GM12873 (cell line): ENCODE results near the gene CD164L2.

ENCODE experiments used
- TF ChIP-seq, protein P1 (sequence below): IDR thresholded peaks from 2 replicates; pipeline ENCODE4 v1.5.1; 2012; ENCODE audit warnings: low read depth, mild to moderate bottlenecking, moderate library complexity, low read length, control low read depth; ENCODE audit not compliant: insufficient read depth; ENCODE audit errors: missing control alignments

CD164L2 gene

DNA sequence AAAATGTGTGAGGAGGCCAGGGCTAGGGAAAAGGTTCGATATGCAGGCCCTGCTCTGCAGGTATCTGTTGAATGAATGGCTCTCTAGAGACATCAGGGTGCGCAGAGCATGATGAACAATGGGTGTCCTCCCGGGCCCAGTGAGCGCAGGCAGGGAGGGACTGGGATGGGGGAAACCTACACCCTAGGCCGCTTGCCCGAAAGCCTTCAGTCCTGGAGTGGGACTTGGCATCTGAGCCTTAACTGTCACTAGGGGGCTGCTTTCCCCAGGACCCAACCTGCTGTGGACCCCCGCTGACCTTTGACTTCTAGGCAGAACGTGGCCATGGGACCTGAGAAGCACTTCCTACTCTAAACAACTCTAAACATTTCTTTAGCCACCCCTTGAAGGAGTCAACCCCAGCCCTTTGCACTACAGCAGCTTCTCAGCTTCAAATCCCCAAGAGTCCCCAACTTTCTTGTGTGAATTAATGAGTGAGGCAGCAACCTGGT, 15.9 kb downstream of the CD164L2 start:
- TF ChIP-seq, protein P1, sequence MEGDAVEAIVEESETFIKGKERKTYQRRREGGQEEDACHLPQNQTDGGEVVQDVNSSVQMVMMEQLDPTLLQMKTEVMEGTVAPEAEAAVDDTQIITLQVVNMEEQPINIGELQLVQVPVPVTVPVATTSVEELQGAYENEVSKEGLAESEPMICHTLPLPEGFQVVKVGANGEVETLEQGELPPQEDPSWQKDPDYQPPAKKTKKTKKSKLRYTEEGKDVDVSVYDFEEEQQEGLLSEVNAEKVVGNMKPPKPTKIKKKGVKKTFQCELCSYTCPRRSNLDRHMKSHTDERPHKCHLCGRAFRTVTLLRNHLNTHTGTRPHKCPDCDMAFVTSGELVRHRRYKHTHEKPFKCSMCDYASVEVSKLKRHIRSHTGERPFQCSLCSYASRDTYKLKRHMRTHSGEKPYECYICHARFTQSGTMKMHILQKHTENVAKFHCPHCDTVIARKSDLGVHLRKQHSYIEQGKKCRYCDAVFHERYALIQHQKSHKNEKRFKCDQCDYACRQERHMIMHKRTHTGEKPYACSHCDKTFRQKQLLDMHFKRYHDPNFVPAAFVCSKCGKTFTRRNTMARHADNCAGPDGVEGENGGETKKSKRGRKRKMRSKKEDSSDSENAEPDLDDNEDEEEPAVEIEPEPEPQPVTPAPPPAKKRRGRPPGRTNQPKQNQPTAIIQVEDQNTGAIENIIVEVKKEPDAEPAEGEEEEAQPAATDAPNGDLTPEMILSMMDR = no peak

DNA sequence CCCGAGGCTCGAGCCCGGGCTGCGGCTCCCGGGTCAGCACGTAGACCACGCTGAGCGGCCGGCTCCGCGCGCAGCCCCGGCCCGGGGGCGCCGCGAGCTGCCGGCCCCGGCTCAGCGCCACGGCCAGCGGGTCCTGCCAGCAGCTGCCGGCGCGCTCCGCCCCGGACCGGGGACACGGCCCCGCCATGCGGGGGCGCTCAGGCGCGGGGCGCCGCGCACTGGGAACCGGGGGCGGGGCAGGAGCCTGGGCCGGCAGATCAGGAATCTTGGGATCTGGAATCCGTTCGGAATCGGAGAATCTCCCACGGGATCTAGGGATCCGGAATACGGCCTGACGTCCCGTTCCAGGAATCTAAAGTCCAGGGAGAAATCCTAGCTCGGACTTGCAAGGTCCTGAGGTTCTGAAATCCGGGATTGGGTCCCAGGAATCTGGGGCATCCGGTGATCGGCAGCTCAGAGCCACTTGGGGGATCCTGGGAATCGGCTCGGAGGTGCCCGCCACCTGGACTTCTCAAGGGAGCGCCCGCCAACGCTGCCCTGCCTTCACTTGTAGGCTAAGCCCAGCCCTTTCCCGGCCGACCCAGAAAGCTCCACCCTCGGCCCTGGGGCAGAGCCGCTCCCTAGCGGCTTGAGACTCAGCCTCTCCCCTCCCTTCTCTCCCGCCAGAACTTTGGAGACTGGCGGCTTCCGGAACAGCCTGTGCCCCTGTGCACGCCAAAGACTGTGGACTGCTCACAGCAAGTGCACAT, 16.5 kb downstream of the CD164L2 start, which contains the start of gene MAP3K6:
Gene MAP3K6 (minus strand): TSS at position 551 of the 749 bp plus-strand sequence. CDS start 364 bp downstream, at position 187.
- TF ChIP-seq, protein P1 = peak; percentile 44

DNA sequence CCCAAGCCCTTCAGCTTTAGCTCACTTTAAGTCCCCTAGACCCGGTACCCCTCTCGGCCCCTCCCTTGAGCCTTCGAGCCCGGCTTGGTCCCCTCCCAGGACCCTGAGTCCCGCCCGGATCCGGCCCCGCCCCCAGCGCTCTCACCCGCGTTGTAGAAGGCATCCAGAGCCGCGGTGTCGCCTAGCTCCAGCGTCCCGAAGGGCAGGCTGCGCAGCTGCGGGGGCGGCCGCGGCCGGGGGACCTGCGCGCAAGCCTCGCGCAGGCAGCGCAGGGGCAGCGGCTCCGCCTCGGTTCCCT, 17.1 kb downstream of the CD164L2 start:
- TF ChIP-seq, protein P1 = no peak

DNA sequence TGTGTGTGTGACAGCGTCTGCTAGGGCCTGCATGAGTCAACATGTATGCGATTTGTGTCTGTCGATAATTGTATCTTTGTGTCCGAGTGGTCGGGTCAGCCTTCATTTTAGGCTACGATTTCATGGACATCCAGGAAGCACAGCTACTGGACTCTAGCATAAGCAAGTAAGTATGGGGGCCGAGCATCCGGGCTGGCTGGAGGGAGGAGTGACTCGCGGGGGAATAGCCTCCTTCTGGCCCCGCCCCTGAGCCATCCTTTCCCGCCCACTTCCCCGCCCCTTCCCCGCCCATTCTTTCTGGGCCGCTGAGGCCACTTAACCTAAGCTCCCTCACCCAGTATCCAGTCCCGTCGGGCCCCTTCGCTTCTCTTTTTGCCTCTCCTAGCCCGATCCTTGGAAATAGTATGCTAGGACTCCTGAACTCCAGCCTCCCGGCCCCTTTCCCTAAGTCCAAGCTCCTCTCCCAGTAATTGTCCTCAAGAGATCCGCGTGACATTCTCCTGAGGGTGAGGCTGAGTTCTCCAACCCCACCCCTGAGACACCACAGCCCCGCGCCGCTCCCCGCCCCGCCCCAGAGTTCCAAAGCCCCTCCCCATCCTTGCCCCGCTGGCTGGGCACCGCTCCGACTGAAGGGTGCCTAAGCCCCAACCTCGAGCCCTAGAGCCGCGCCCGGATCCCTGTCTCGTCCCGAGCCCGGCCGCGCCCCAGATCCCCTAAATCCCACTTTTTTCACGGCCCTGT, 17.6 kb downstream of the CD164L2 start:
- TF ChIP-seq, protein P1 = no peak

DNA sequence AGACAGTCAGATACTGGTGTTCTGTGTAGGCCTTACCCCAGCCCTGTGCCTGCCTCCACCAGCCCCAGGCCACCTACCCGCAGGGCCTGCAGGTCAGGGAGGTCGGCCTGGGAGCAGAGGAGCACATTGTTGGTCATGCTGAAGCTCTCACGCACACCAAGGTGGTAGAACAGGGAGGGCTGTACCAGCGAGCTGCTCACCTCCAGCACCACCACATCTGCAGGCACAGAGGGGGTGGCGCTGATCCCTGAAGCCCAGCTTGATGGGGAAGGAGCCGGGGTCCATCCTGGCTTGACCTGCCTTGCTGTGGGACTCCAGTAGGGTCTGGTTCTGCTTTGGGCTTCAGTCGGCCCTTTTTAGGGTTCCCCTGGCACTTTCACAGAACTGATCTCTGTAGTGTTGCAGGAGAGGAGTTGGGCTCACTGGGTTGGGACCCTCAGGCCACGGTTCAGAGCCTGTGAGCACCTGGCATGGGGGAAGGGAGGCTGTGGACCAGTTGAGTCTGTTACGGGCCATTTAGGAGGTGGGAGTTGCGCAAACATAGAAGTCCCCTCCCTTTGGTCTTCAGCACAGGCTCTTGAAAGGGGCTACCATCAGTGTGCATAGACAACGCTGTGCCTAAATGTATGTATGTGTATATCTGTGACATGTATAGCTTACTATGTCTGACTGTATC, 18.3 kb downstream of the CD164L2 start:
- TF ChIP-seq, protein P1 = no peak

DNA sequence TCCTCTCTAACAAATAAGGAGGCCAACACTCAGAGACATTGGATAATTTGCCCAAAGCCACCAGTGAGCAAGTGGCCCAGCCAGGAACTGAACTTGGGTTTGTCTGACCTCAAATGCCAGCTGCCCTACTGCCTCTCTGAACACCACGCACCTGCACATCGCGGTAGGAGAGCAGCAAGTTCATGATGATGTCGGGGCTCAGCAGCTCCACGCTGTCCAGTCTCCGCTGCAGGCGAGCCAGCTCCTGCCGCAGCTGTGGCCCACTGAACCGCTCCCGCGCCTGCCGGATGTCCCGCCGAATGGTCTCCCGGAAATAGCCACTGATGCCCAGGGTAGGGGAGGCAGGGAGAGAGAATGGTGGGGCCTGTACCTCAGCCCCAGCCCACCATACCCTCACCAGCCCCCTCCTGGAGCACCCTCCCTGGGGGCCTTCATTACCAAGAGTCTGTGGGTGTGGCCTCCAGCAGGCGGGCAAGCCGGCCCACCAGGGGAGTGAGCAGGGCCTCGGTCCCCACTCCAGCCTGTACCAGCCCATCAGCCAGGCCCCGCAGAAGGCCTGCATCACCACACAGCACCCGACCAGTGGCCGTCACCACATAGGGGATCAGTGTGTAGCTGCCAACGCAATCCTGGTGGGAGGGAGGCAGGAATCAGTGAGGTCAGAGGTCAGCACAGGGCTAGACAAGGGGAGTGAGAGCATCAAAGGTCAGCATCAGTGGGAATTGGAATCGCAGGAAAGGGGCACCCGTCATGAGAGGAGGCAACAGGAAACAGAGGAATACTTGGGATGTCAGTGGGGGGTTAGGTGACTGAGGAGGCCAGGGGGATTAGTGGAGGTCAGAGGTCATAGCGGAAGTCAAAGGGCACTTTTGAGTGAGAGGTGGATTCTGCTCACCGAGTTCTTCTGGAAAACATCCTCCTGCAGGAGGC, 19.1 kb downstream of the CD164L2 start:
- TF ChIP-seq, protein P1 = no peak

DNA sequence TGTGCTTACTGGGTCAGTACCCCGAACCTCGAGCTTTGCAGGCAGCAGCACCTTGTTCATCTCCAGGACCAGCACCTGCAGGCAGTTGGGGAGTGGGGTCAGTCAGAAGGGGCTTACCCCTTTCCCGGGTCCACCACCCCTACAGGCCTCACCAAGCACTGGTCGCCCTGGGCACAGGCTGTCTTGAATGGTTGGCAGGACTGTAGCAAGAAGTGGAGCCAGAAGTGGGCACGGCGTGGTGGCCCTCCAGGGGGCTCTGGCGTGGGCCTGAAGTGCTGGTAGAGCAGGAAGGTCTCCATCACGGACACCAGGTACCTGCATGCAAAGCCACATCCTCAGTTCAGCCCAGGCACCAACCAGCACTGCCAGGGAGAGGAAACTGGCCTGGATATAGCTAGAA, 21.6 kb downstream of the CD164L2 start:
- TF ChIP-seq, protein P1 = no peak
